HG03520 (cell line): ENCODE data around the gene TRABD.

Source experiments
- ATAC-seq: cut with Tn5 transposase; IDR thresholded peaks from one replicate; pipeline ENCODE4 v1.9.1; 2021; ENCODE audit warnings: mild to moderate bottlenecking, moderate library complexity; ENCODE audit not compliant: unreplicated experiment

The TRABD gene

GRCh38 chr22:50216684-50217520, 31.2 kb downstream of the TRABD start:
- no peak for ATAC-seq

DNA sequence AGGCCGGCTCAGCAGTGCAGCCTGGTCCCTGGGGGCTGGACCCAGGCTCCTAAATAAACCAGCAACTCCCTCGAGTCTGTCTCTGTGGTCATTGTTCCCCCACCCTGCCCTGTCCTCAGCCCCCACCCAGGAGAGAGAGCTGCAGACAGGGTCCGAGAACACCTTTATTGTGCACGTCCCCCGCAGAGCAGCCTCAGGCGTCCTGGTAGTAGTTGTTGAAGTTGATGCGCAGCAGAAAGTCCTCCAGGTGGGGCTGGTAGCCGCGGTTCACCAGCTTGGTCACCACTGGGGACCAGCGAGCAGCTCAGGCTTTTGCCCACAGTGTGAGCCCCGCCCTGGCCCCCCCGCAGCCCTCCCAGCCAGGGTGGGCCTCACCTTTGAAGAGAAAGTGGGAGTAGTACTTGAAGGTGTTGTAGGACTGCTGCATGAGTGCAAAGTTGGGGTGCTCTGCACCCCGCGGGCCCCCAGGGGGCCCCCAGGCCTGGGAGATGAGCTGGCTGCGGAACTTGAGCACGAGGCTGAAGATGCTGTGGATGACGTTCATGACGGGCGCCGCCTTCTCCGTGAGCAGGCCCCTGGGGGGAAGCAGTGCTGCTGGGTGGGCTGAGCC, 31.9 kb downstream of the TRABD start:
- no peak for ATAC-seq

DNA sequence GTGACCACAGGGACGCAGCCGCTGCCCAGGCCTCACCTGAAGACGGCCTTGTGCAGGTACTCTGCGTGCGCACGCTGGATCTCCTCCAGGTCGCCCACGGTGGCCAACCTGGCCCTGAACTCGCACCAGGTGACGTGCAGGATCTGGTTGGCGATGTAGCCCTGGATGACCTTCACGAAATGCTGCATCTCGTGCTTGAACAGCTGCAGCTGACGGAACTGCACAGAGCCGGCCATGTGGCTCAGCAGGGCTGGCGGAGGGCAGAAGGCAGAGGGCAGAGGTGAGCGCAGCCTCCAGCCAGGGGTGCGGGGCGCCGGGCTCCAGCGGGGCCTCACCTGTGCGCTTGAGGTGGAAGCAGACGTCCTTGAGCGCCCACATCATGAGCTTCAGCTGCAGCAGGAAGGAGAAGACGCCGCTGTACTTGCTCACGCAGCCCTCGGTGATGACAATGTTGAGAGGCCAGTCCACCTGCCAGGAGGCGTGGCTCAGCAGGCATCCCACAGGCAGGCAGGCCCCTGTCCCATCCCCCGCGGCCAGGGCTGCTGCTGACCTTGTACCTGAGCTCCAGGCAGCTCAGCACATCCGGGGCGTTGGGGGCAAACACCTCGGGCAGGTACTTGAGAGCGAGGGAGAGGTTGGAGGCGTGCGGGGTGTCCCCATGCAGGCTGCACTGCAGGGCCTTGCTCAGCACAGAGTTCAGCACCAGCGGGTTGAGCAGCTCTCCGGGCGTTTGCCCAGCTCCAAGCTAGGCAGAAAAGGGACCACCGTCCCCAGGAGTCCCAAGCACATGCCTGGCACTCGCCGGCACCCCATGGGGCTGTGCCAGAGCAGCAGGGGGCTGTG, 32.7 kb downstream of the TRABD start:
- ATAC-seq: no peak

DNA sequence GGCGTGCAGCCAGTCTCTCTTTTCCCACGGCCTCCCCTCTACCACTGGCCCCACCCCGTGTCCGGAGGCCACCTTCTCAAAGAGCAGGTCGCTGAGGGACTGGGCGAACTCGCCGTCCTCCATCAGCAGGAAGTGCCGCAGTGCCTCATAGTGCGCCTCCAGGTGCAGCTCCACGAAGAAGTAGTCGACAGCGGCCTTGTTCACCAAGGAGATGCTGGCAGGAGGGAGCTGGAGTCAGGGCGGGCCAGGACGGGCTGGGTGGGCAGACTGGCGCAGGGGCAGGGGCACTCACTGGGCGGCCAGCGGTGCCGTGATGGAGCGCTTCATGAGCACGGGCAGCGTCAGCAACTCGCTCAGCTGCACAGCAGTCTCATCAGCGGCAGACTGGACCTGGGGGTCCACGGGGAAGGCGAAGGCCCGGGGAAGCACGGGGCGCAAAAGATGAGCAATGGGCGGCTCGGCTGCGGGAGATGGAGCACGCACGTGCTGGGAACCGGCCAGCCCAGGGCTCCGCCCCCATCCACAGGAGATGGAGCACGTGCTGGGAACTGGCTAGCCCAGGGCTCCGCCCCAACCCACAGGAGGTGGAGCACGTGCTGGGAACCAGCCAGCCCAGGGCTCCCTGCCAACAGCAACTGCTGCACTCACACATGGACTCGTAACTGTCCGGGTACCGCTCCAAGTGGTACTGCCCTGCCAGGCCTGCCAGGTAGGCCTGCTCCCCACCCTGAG, 33.4 kb downstream of the TRABD start:
- ATAC-seq: no peak

DNA sequence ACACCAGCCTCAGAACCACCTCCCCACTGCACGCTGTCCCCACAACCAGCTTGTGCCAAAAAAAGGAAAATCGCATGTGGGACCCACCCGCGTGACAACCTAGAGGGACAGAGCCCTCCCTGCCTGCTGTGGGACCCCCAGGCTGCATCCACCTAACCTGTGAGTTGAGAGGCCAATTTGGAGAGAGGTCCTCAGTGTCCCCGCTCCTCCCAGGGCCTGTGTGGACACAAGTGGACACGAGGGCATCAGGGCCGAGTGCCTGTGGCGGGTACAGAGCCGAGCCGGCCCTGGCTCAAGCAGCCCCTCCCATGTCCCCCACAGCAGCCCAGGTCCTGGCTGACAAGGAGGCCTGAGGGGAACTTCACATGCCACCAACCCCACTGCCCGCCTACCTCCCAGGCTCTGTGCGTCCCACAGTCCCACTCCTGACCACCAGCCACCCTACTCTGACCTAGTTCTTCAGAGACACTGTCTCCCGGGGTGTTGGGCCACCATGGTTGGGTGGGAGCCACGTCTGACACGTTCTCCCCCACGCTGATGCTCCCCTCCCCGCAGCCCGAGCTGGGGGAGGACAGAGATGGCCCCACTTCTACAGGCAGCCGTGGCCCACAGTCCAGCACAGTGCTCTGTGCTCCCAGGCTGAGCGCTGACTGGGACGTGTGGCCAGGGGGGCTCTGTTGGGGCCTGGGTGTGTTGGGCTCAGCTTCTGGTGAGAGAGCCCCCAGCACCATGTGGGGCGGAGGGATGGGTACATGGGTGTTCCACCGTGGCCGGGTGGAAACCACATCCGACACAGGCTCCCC, 34.3 kb downstream of the TRABD start:
- ATAC-seq: no peak

DNA sequence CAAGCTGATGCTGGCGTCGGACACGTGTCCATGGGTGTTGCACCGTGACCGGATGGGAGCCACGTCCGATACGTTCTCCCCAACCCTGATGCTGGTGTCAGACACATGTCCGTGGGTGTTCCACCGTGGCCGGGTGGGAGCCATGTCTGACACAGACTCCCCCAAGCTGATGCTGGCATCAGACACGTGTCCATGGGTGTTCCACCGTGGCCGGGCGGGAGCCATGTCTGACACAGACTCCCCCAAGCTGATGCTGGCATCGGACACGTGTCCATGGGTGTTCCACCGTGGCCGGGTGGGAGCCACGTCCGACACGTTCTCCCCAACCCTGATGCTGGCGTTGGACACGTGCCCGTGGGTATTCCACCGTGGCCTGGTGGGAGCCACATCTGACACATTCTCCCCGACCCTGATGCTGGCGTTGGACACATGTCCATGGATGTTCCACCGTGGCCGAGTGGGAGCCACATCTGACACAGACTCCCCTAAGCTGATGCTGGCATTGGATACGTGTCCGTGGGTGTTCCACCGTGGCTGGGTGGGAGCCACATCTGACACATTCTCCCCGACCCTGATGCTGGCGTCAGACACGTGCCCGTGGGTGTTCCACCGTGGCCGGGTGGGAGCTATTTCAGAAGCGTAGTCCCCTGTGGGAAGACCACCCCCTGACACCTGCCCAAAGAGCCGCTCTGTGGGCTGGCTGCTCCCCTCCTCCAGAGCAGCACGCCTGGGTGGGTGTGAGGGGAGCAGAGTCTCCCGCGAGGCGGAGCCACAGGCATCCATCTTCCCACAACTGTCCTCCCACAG, 35.1 kb downstream of the TRABD start:
- no peak for ATAC-seq

- no peak for ATAC-seq
Observed at GRCh38 chr22:50221410-50222300, 35.9 kb downstream of the TRABD start.

- no peak for ATAC-seq
Observed at GRCh38 chr22:50222508-50222907, 36.8 kb downstream of the TRABD start.

GRCh38 chr22:50224071-50224470, 38.4 kb downstream of the TRABD start:
- ATAC-seq: no peak

DNA sequence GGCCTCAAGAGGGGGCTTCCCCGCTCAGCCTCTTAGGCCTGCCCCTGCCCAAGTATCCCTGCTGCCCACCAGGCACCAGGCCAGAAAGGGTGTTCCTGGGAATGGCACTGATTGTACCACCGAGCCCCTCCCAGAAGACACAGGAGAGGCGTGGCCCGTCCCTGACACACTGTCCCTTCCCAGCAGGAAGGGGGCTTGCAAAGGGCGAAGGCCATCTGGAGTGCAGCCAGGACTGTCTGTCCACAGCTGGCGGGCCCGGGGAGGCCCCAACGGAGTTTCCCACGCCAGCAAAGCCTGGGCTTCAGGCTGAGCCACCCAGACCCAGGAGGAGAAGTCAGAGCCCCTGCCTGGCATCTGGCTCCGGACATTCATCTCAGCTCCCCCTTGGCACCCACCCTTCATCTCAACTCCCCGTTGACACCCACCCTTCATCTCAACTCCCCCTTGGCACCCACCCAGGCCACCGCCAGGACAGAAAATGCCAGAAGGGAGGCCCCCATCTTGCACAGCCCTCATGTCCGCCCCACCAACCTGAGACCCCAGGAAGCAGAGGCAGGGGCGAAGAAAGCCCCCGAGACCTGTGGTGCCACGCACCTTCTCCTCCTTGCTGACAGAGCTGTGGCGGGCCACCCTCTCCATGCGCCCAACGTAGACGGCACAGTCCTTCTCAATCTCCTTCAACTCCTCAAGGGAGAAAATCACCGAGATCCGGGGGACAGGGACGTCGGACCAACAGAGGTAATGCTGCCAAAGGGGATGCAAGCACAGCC, 39.7 kb downstream of the TRABD start:
- ATAC-seq: no peak

GRCh38 chr22:50226063-50226874, 40.6 kb downstream of the TRABD start:
- no peak for ATAC-seq

DNA sequence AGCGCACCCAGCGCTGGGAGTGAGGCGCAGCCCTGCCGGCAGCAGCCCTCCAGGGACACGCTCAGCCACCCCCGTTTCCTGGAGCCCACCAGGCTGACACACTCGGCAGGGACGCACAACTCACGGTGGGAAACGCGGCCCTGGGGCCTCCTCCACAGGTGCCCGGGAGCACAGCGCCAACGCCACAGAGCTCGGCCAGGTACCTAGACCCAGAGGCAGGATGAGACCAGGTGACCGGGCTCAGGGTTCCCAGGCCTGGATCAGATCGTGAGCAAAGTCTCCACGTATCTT, 41.1 kb downstream of the TRABD start:
- no peak for ATAC-seq

DNA sequence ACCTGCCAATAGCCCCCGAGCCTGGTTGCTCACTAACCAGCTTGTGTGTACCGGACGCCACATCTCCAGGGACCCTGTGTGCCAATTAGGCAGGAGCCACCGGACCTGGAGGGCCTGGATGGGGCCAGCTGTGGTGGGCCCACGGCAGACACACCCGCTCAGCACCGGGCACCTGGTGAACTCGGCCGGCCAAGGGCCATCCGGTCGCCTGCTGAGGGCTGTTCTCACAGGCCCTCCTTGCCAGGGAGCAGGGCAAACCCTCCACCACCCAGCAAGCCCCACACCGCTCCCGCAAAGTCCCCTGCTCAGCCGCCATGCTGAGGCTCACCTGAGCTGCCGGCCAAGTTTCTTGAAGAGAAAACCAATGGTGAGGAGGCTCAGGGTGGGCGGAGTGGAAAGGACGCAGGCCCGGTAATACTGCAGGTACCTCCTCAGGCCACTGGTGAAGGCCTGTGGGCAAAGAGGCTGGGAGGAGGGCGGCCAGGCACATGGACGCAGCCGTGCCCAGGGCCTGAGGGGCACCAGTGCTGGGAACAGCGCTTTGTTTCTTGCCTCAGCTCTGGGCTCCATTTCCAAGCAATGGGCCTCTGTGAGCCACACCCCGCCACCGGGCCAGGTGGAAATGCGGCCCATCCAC, 42.0 kb downstream of the TRABD start:
- ATAC-seq: no peak

GRCh38 chr22:50228366-50228765, 42.7 kb downstream of the TRABD start:
- ATAC-seq: no peak

- ATAC-seq: no peak
Observed at GRCh38 chr22:50229370-50229769, 43.7 kb downstream of the TRABD start.

DNA sequence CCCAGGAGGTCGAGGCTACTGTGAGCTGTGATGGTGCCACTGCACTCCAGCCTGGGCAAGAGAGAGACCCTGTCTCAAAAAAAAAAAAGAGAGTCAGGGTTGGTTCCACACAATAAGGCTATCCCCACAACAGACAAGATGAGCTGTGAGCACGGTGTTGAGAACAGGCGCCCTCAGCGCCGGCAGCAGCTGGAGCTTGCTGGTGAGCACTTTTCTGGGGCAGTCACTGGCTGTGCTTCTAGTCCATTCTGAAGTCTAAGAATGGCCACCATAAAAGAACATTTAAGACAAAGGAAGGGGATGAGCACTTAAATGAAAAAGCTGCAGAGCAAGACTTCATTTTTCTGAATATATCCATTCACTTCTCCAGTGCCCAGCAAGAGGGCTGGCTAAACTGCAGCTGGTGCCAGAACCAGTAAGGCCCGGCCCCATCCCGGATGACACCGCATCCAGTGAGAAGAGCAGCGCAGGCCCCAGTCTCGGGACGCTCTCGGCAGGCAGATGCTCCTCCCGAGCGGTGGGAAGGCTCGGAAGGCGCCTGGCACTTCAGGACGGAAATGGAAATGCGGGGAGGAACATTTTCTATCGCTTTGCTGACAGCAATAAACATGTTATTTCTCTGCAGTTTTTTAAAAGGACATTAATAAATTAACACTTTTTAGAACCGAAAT, 46.9 kb downstream of the TRABD start:
- no peak for ATAC-seq
